ENCODE measurements around the gene PNMA8C.

GRCh38 chr19:46411925-46412649, 16.6 kb downstream of the PNMA8C start:
- TF ChIP-seq, protein P1, sequence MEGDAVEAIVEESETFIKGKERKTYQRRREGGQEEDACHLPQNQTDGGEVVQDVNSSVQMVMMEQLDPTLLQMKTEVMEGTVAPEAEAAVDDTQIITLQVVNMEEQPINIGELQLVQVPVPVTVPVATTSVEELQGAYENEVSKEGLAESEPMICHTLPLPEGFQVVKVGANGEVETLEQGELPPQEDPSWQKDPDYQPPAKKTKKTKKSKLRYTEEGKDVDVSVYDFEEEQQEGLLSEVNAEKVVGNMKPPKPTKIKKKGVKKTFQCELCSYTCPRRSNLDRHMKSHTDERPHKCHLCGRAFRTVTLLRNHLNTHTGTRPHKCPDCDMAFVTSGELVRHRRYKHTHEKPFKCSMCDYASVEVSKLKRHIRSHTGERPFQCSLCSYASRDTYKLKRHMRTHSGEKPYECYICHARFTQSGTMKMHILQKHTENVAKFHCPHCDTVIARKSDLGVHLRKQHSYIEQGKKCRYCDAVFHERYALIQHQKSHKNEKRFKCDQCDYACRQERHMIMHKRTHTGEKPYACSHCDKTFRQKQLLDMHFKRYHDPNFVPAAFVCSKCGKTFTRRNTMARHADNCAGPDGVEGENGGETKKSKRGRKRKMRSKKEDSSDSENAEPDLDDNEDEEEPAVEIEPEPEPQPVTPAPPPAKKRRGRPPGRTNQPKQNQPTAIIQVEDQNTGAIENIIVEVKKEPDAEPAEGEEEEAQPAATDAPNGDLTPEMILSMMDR (IDR thresholded peaks at IDR 0.05; ENCODE audit: insufficient read depth, low read depth, low read length), result no peak
- TF ChIP-seq EZH2 (IDR thresholded peaks at IDR 0.05; ENCODE audit: insufficient read depth, low read length), result no peak

All from astrocyte (in vitro differentiated cells and primary cell).